K562 (cell line): Measurements from ENCODE around the gene ZC3H13. TPM values are rescaled to one million over a fixed set of nuclear protein-coding genes. Genes with fewer than 3 reads are reported as not detected.

Experiments used
- ESRRA ChIP-seq: fragments of 450-650 bp; IDR thresholded peaks from 2 replicates; pipeline ENCODE4 v1.6.1; 2014; ENCODE audit warnings: low read depth, mild to moderate bottlenecking, moderate library complexity, borderline replicate concordance
- HMG20B ChIP-seq: fragments of 250-450 bp; sonication (Bioruptor Pico); IDR thresholded peaks from 2 replicates; pipeline ENCODE4 v1.5.0; 2021; ENCODE audit warnings: mild to moderate bottlenecking
- MEF2D ChIP-seq: conservative IDR thresholded peaks from 2 replicates; pipeline ENCODE4 v1.6.1; 2016; ENCODE audit warnings: low read depth, missing genetic modification characterization, missing compliant biosample characterization
- NCOR1 ChIP-seq: fragments of 450-650 bp; IDR thresholded peaks from 2 replicates; pipeline ENCODE4 v1.6.1; 2016; ENCODE audit warnings: mild to moderate bottlenecking, moderate library complexity
- RFX5 ChIP-seq: IDR thresholded peaks from 2 replicates; pipeline ENCODE4 v1.6.1; 2011; ENCODE audit warnings: low read depth, mild to moderate bottlenecking, improper control_type of control experiment, low read length
- polyA plus RNA-seq, 8 experiments: library from polyadenylated mRNA; depleted of rRNA in 4 of 8; stranded (reverse) in 5 of 8; unstranded in 3 of 8; fragments of >200 nt; fragmentation: Nextera tagmentation in 2 of 8; fragmentation: Illumina TruSeq in 1 of 8; extraction: Ambion mirVana in 2 of 8; extraction: Trizol in 1 of 8; gene quantifications; 2 replicates each; pipeline versions ENCODE4 v1.2.1 to v1.2.3, GENCODE V29; 2011 to 2014; ENCODE audit warnings: inconsistent platforms in 1 of 8, missing spikeins in 1 of 8
- total RNA-seq, 7 experiments: library from RNA; depleted of rRNA in 6 of 7; stranded (reverse); fragments of >200 nt in 6 of 7; fragmentation: Illumina TruSeq in 2 of 7; extraction: Trizol in 2 of 7; gene quantifications; 2 replicates each; pipeline versions ENCODE4 v1.2.1 to v1.2.3, GENCODE V29; 2011 to 2021; ENCODE audit warnings: low replicate concordance in 1 of 7
- TF ChIP-seq, protein P1 (sequence below), 2 experiments: fragments of 450-650 bp; formaldehyde crosslinking in 1 of 2; IDR thresholded peaks; 2 replicates each; pipeline versions ENCODE4 v1.4.0 to v1.6.1; 2014 to 2020; ENCODE audit warnings: mild to moderate bottlenecking in 2 of 2, borderline replicate concordance in 1 of 2, low read depth in 1 of 2
- TF ChIP-seq, protein P2 (sequence below): fragments of 450-650 bp; IDR thresholded peaks from 2 replicates; pipeline ENCODE4 v1.6.1; 2016; ENCODE audit warnings: mild to moderate bottlenecking
- TF ChIP-seq, protein P3 (sequence below): fragments of 450-650 bp; IDR thresholded peaks from 2 replicates; pipeline ENCODE4 v1.7.0; 2016; ENCODE audit warnings: borderline replicate concordance
- TF ChIP-seq, protein P4 (sequence below): sonication (generic); formaldehyde crosslinking; IDR thresholded peaks from 2 replicates; pipeline ENCODE4 v1.8.1; 2023; ENCODE audit warnings: missing genetic modification reagents, mild to moderate bottlenecking, borderline replicate concordance

Gene ZC3H13
- total and polyA plus RNA-seq, 9 of the 15 experiments (the other 6 are each of a cell fraction or from before 2014, with no cell fraction given): 4.9 to 27.6 (median 12.1) TPM

DNA sequence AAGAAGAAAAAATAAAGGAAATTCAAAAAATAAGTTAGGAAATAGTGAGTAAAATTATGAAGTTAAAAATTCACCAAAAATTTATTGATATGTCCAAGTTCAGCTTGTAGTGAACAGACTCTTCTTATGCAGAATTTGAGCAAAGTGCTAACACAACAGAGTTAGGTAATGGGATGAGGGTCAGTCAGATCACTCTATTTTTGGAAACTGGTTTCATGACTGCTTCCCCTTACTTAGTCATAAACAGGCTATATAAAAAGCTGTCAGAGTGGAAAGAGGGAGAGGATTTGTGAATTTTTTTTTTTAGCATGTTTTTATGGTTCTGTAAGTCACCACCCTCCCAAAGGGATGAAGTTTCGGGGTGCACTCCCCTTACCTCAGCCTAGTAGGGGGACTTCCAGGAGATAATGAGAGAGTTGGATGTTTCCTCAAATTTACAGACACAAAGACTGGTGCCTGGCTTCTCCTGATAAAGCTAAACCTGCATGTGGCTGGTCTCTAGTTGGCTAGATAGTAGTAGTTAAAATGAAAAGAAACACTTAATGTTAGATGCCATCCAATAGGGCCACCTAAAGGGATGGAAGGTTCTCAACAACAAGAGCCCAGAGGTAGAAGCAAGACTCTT lies 47.8 kb upstream of the ZC3H13 start (continued):
- TF ChIP-seq, protein P1, sequence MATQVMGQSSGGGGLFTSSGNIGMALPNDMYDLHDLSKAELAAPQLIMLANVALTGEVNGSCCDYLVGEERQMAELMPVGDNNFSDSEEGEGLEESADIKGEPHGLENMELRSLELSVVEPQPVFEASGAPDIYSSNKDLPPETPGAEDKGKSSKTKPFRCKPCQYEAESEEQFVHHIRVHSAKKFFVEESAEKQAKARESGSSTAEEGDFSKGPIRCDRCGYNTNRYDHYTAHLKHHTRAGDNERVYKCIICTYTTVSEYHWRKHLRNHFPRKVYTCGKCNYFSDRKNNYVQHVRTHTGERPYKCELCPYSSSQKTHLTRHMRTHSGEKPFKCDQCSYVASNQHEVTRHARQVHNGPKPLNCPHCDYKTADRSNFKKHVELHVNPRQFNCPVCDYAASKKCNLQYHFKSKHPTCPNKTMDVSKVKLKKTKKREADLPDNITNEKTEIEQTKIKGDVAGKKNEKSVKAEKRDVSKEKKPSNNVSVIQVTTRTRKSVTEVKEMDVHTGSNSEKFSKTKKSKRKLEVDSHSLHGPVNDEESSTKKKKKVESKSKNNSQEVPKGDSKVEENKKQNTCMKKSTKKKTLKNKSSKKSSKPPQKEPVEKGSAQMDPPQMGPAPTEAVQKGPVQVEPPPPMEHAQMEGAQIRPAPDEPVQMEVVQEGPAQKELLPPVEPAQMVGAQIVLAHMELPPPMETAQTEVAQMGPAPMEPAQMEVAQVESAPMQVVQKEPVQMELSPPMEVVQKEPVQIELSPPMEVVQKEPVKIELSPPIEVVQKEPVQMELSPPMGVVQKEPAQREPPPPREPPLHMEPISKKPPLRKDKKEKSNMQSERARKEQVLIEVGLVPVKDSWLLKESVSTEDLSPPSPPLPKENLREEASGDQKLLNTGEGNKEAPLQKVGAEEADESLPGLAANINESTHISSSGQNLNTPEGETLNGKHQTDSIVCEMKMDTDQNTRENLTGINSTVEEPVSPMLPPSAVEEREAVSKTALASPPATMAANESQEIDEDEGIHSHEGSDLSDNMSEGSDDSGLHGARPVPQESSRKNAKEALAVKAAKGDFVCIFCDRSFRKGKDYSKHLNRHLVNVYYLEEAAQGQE (IDR thresholded peaks at IDR 0.05; ENCODE audit: borderline replicate concordance): no peak
- TF ChIP-seq, protein P1 (CRISPR knock-in tag; IDR thresholded peaks at IDR 0.05; ENCODE audit: low read depth): no peak
- TF ChIP-seq, protein P2, sequence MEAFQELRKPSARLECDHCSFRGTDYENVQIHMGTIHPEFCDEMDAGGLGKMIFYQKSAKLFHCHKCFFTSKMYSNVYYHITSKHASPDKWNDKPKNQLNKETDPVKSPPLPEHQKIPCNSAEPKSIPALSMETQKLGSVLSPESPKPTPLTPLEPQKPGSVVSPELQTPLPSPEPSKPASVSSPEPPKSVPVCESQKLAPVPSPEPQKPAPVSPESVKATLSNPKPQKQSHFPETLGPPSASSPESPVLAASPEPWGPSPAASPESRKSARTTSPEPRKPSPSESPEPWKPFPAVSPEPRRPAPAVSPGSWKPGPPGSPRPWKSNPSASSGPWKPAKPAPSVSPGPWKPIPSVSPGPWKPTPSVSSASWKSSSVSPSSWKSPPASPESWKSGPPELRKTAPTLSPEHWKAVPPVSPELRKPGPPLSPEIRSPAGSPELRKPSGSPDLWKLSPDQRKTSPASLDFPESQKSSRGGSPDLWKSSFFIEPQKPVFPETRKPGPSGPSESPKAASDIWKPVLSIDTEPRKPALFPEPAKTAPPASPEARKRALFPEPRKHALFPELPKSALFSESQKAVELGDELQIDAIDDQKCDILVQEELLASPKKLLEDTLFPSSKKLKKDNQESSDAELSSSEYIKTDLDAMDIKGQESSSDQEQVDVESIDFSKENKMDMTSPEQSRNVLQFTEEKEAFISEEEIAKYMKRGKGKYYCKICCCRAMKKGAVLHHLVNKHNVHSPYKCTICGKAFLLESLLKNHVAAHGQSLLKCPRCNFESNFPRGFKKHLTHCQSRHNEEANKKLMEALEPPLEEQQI: no peak
- TF ChIP-seq, protein P3, sequence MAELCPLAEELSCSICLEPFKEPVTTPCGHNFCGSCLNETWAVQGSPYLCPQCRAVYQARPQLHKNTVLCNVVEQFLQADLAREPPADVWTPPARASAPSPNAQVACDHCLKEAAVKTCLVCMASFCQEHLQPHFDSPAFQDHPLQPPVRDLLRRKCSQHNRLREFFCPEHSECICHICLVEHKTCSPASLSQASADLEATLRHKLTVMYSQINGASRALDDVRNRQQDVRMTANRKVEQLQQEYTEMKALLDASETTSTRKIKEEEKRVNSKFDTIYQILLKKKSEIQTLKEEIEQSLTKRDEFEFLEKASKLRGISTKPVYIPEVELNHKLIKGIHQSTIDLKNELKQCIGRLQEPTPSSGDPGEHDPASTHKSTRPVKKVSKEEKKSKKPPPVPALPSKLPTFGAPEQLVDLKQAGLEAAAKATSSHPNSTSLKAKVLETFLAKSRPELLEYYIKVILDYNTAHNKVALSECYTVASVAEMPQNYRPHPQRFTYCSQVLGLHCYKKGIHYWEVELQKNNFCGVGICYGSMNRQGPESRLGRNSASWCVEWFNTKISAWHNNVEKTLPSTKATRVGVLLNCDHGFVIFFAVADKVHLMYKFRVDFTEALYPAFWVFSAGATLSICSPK: no peak
- TF ChIP-seq, protein P4, sequence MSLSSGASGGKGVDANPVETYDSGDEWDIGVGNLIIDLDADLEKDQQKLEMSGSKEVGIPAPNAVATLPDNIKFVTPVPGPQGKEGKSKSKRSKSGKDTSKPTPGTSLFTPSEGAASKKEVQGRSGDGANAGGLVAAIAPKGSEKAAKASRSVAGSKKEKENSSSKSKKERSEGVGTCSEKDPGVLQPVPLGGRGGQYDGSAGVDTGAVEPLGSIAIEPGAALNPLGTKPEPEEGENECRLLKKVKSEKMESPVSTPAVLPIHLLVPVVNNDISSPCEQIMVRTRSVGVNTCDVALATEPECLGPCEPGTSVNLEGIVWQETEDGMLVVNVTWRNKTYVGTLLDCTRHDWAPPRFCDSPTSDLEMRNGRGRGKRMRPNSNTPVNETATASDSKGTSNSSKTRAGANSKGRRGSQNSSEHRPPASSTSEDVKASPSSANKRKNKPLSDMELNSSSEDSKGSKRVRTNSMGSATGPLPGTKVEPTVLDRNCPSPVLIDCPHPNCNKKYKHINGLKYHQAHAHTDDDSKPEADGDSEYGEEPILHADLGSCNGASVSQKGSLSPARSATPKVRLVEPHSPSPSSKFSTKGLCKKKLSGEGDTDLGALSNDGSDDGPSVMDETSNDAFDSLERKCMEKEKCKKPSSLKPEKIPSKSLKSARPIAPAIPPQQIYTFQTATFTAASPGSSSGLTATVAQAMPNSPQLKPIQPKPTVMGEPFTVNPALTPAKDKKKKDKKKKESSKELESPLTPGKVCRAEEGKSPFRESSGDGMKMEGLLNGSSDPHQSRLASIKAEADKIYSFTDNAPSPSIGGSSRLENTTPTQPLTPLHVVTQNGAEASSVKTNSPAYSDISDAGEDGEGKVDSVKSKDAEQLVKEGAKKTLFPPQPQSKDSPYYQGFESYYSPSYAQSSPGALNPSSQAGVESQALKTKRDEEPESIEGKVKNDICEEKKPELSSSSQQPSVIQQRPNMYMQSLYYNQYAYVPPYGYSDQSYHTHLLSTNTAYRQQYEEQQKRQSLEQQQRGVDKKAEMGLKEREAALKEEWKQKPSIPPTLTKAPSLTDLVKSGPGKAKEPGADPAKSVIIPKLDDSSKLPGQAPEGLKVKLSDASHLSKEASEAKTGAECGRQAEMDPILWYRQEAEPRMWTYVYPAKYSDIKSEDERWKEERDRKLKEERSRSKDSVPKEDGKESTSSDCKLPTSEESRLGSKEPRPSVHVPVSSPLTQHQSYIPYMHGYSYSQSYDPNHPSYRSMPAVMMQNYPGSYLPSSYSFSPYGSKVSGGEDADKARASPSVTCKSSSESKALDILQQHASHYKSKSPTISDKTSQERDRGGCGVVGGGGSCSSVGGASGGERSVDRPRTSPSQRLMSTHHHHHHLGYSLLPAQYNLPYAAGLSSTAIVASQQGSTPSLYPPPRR (CRISPR knock-in tag): no peak
- no peak for TF ChIP-seq HMG20B (CRISPR knock-in tag)
- TF ChIP-seq ESRRA: no peak
- TF ChIP-seq RFX5: no peak
- TF ChIP-seq MEF2D: peak; percentile 60; the same call in 1 of the 2 replicates
- peak; percentile 45; the same call in 1 of the 2 replicates for TF ChIP-seq NCOR1
